ENCODE data around the gene AKAP17A.

DNA sequence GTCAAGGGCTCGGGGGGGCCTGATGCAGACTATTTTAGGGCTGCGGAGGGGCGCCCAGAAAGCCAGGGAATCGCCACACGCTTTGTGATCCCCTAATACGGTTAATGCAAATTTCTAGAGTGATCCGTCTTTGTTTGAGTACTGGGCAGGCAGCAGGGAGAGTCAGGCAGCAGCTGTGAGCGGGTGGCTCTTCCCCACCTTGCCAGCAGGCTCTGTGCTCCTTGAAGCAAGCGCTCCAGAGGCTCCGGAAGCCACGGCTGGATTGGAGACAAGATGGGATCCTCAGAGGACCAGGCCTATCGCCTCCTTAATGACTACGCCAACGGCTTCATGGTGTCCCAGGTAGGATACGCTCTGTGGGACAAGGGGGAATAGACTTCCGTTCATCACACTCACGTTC, 23.5 kb downstream of the AKAP17A start, which contains the start of gene ASMT:
- TF ChIP-seq, protein P1, sequence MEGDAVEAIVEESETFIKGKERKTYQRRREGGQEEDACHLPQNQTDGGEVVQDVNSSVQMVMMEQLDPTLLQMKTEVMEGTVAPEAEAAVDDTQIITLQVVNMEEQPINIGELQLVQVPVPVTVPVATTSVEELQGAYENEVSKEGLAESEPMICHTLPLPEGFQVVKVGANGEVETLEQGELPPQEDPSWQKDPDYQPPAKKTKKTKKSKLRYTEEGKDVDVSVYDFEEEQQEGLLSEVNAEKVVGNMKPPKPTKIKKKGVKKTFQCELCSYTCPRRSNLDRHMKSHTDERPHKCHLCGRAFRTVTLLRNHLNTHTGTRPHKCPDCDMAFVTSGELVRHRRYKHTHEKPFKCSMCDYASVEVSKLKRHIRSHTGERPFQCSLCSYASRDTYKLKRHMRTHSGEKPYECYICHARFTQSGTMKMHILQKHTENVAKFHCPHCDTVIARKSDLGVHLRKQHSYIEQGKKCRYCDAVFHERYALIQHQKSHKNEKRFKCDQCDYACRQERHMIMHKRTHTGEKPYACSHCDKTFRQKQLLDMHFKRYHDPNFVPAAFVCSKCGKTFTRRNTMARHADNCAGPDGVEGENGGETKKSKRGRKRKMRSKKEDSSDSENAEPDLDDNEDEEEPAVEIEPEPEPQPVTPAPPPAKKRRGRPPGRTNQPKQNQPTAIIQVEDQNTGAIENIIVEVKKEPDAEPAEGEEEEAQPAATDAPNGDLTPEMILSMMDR (IDR thresholded peaks at IDR 0.05): no peak
- no peak for TF ChIP-seq POLR2A (IDR thresholded peaks at IDR 0.05)
